PC-9 (cell line): ENCODE results near the gene MATK. TPM values are rescaled to one million over a fixed set of nuclear protein-coding genes. Genes with fewer than 3 reads are reported as not detected.
"Not testable (repeated sequence)": the region's sequence is repeated elsewhere in the genome, so short reads cannot be mapped to it uniquely, and the experiment has no call there.

ENCODE experiments used
- BruUV-seq: library from RNA; stranded (reverse); fragments of 400-500 nt; replicated peaks from 2 replicates; lab custom pipeline; 2021; lab: Mats Ljungman, UMichigan
- CTCF ChIA-PET: fragments of 300-600 bp; sonication (Branson Sonifier 250); formaldehyde crosslinking; loops from one replicate; lab custom pipeline; 2022; ENCODE audit warnings: antibody characterized with exemption; lab: Charles Lee
- POLR2A ChIA-PET: fragments of 300-600 bp; sonication (Branson Sonifier 250); formaldehyde crosslinking; loops from one replicate; lab custom pipeline; 2022; ENCODE audit warnings: antibody characterized with exemption; ENCODE audit not compliant: unreplicated experiment; lab: Charles Lee
- DNase-seq, 2 experiments: peaks; one replicate each; pipeline versions ENCODE4 v3.0.0 to v3.0.0-alpha.2; 2015 to 2022; ENCODE audit warnings: mixed read lengths in 1 of 2
- H2AFZ ChIP-seq: fragments of 200-600 bp; sonication (generic); 2 replicates; pipeline ENCODE4 v1.8.1; 2017; ENCODE audit warnings: antibody characterized with exemption
- H3F3A ChIP-seq: fragments of 200-600 bp; sonication (generic); 2 replicates; pipeline ENCODE4 v1.8.1; 2017; ENCODE audit warnings: antibody characterized with exemption, mild to moderate bottlenecking, low read depth; ENCODE audit not compliant: insufficient read depth
- H3K27ac ChIP-seq: fragments of 200-600 bp; sonication (generic); 2 replicates; pipeline ENCODE4 v1.6.1; 2016; ENCODE audit warnings: mixed run types
- H3K27me3 ChIP-seq: fragments of 200-600 bp; sonication (generic); 2 replicates; pipeline ENCODE4 v1.6.1; 2016; ENCODE audit warnings: low read depth, mixed run types; ENCODE audit not compliant: insufficient read depth
- H3K36me3 ChIP-seq: fragments of 200-600 bp; sonication (generic); 2 replicates; pipeline ENCODE4 v1.6.1; 2016; ENCODE audit warnings: low read depth, mixed run types
- H3K4me1 ChIP-seq: fragments of 200-600 bp; sonication (generic); replicated peaks from 2 replicates; pipeline ENCODE4 v1.6.1; 2016; ENCODE audit warnings: mixed run types; ENCODE audit not compliant: insufficient read depth
- H3K4me2 ChIP-seq: fragments of 200-600 bp; sonication (generic); 2 replicates; pipeline ENCODE4 v1.6.1; 2017; ENCODE audit warnings: mixed run types
- H3K4me3 ChIP-seq: fragments of 200-600 bp; sonication (generic); 2 replicates; pipeline ENCODE4 v1.6.1; 2016; ENCODE audit warnings: mixed run types
- H3K79me2 ChIP-seq: fragments of 200-600 bp; sonication (generic); 2 replicates; pipeline ENCODE4 v1.6.1; 2017; ENCODE audit warnings: low read depth, mixed run types
- H3K9me2 ChIP-seq: fragments of 200-600 bp; sonication (generic); 2 replicates; pipeline ENCODE4 v1.8.1; 2017; ENCODE audit warnings: mild to moderate bottlenecking; ENCODE audit not compliant: insufficient read depth
- H3K9me3 ChIP-seq: fragments of 200-600 bp; sonication (generic); 2 replicates; pipeline ENCODE4 v1.8.1; 2016; ENCODE audit warnings: low read depth; ENCODE audit not compliant: insufficient read depth
- H4K20me1 ChIP-seq: fragments of 200-600 bp; sonication (generic); 2 replicates; pipeline ENCODE4 v1.8.1; 2017; ENCODE audit not compliant: insufficient read depth
- CTCF ChIP-seq: fragments of 200-600 bp; sonication (generic); conservative IDR thresholded peaks from 2 replicates; pipeline ENCODE4 v1.6.1; 2017; ENCODE audit warnings: mixed run types, antibody characterized with exemption, mild to moderate bottlenecking, moderate library complexity
- EZH2 ChIP-seq: fragments of 200-600 bp; sonication (generic); IDR thresholded peaks from 2 replicates; pipeline ENCODE4 v1.8.0; 2017; ENCODE audit warnings: antibody characterized with exemption, low read depth
- intact Hi-C: fragments of 100-400 bp; cut with micrococcal nuclease; formaldehyde crosslinking; loops from one replicate; pipeline ENCODE4 v1.10.0; 2022; ENCODE audit not compliant: unreplicated experiment
- total RNA-seq: library from RNA; stranded (reverse); gene quantifications from 2 replicates; pipeline ENCODE4 v1.2.3, GENCODE V29; 2021

The MATK gene
- total RNA-seq, 1 experiment from 2014 or later = not detected

GRCh38 chr19:3757705-3758104 lies 28.5 kb downstream of the MATK start:
- POLR2A ChIA-PET, H3K79me2 ChIP-seq, DNase-seq, H3K36me3 ChIP-seq, intact Hi-C loops, H3K27me3 ChIP-seq, CTCF ChIA-PET, H3K4me2 ChIP-seq, H3K27ac ChIP-seq, H3K4me1 ChIP-seq, H3K9me3 ChIP-seq, H3K4me3 ChIP-seq, H4K20me1 ChIP-seq, H3K9me2 ChIP-seq, H3F3A ChIP-seq, BruUV-seq, H2AFZ ChIP-seq: not testable (repeated sequence)

GRCh38 chr19:3753631-3754410 lies 32.4 kb downstream of the MATK start:
- Histone ChIP-seq H4K20me1 (no peaks in the 10 kb centered on the region), H2AFZ (no peak overlapping the region), H3K4me2 (no peak overlapping the region), H3K27ac (no peak overlapping the region), H3K4me3 (no peak overlapping the region), H3K79me2 (no peaks in the 10 kb centered on the region), H3K4me1 (no peaks in the 10 kb centered on the region), H3K36me3 (no peaks in the 10 kb centered on the region), H3K9me2 (no peaks in the 10 kb centered on the region), H3K9me3 (no peaks in the 10 kb centered on the region), H3F3A (no peaks in the 10 kb centered on the region), H3K27me3 (no peaks in the 10 kb centered on the region)
- TF ChIP-seq EZH2 = no peak
- ChIA-PET POLR2A (no interaction called here), CTCF (no interaction called here)
- DNase-seq = no peak
- BruUV-seq = no TSS peak
- intact Hi-C loops = no loop called here

- intact Hi-C loops = no loop called here
- Histone ChIP-seq H3K4me2 (no peak overlapping the region), H3K9me3 (no peaks in the 10 kb centered on the region), H3K27ac (no peak overlapping the region), H3F3A (no peaks in the 10 kb centered on the region), H3K4me3 (no peak overlapping the region), H3K27me3 (no peaks in the 10 kb centered on the region), H4K20me1 (no peaks in the 10 kb centered on the region), H2AFZ (no peak overlapping the region), H3K79me2 (no peaks in the 10 kb centered on the region), H3K4me1 (no peaks in the 10 kb centered on the region), H3K36me3 (no peaks in the 10 kb centered on the region), H3K9me2 (no peaks in the 10 kb centered on the region)
- no peak for DNase-seq
- TF ChIP-seq CTCF (no peak), EZH2 (no peak)
- ChIA-PET POLR2A (no interaction called here), CTCF (no interaction called here)
- no TSS peak for BruUV-seq
These were observed 33.7 kb downstream of the MATK start for GRCh38 chr19:3752492-3752891.

GRCh38 chr19:3751236-3751635 lies 34.9 kb downstream of the MATK start:
- TF ChIP-seq CTCF = no peak
- no peak for TF ChIP-seq EZH2
- no peaks in the 10 kb centered on the region for H3K79me2 ChIP-seq
- H4K20me1 ChIP-seq = no peaks in the 10 kb centered on the region
- H3K27me3 ChIP-seq = no peaks in the 10 kb centered on the region
- no peak for DNase-seq
- H2AFZ ChIP-seq = no peak overlapping the region
- no peak overlapping the region for H3K4me3 ChIP-seq
- H3K9me3 ChIP-seq = no peaks in the 10 kb centered on the region
- H3F3A ChIP-seq = no peaks in the 10 kb centered on the region
- ChIA-PET CTCF (no interaction called here), POLR2A (no interaction called here)
- H3K36me3 ChIP-seq = no peaks in the 10 kb centered on the region
- H3K4me1 ChIP-seq = no peaks in the 10 kb centered on the region
- no peak overlapping the region for H3K4me2 ChIP-seq
- no TSS peak for BruUV-seq
- no peak overlapping the region for H3K27ac ChIP-seq
- intact Hi-C loops = no loop called here
- no peaks in the 10 kb centered on the region for H3K9me2 ChIP-seq
